Measurements from ENCODE around the gene ZNF799. TPM values are rescaled to one million over a fixed set of nuclear protein-coding genes. Genes with fewer than 3 reads are reported as not detected.

ZNF799 gene
- total RNA-seq, 3 donors from 2014 or later = 1.9 to 2.1 (median 2.0) TPM

Other genes with a start within 250 kb of the ZNF799 start
- 1 to 10 TPM in 2 of 3 donors, under 1 TPM in 1; 0.98 to 1.6 (median 1.1) TPM for gene ZNF625, start 244.5 kb downstream of the ZNF799 start, total RNA-seq
- gene ZNF136, start 238.2 kb downstream of the ZNF799 start, total RNA-seq = 10 to 100 TPM in 1 of 3 donors, 1 to 10 TPM in 2; 9.7 to 11.6 (median 9.8) TPM
- gene ZNF44, start 106.4 kb downstream of the ZNF799 start, total RNA-seq = 1 to 10 TPM; 4.9 to 7.1 (median 6.1) TPM
- gene ZNF563, start 67.6 kb downstream of the ZNF799 start, total RNA-seq = 1 to 10 TPM; 1.3 to 1.6 (median 1.4) TPM
- under 1 TPM; 0.29 to 0.81 (median 0.73) TPM for gene ZNF442, start 35.6 kb downstream of the ZNF799 start, total RNA-seq
- 1 to 10 TPM; 2.2 to 2.4 (median 2.3) TPM for gene ZNF443, start 39.8 kb upstream of the ZNF799 start, total RNA-seq
- gene ZNF709, start 83.5 kb upstream of the ZNF799 start, total RNA-seq = 1 to 10 TPM in 1 of 3 donors, under 1 TPM in 2; 0.58 to 1.4 (median 0.87) TPM
- gene ZNF564, start 150.2 kb upstream of the ZNF799 start, total RNA-seq = 1 to 10 TPM; 2.6 to 5.1 (median 4.9) TPM
- gene ZNF490, start 209.5 kb upstream of the ZNF799 start, total RNA-seq = 1 to 10 TPM; 7.2 to 7.8 (median 7.5) TPM
- gene ZNF791, start 209.6 kb upstream of the ZNF799 start, total RNA-seq = 10 to 100 TPM; 13.3 to 19.5 (median 13.8) TPM